ENCODE data around the gene TAF4.
"Not testable (repeated sequence)": the region's sequence is repeated elsewhere in the genome, so short reads cannot be mapped to it uniquely, and the experiment has no call there.

TAF4 gene

DNA sequence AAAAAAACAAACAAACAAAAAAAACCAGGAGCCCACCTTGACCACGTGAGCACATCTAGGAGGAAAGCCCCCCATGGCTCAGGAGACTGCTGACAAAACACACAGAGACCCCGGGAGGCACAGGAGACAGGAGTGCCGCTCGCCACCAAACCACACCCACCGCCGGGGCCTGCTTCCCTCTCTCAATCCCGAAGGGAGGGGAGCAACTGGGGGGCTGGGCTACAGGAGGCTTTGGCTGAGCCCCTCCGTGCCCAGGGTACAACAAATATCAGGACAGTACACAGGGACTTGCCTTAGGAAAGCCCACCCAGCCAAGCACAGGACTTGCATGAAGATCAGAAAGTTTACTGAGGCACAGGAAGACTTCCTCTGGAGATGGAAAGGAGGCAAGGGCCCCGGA is 102.5 kb downstream of the TAF4 start:
- no peak for DNase-seq

DNA sequence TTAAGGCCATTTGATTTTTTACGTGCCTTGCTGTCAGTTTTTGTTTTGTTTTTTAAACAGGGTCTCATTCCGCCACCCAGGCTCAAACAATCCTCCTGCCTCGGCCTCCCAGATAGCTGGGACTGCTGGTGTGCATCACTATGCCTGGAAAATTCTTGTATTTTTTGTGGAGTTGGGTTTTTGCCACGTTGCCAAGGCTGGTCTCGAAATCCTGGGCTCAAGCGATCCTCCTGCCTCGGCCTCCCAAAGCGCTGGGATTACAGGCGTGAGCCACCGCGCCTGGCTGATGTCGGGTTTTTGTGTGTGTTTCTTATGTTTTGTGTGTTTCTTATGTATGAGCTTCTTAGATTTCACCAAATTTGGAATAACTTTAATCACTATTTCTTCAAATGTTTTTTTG is 104.8 kb downstream of the TAF4 start:
- no peak for DNase-seq

- no peak for DNase-seq
Measured at GRCh38 chr20:61958773-61959700, 106.6 kb downstream of the TAF4 start.

DNA sequence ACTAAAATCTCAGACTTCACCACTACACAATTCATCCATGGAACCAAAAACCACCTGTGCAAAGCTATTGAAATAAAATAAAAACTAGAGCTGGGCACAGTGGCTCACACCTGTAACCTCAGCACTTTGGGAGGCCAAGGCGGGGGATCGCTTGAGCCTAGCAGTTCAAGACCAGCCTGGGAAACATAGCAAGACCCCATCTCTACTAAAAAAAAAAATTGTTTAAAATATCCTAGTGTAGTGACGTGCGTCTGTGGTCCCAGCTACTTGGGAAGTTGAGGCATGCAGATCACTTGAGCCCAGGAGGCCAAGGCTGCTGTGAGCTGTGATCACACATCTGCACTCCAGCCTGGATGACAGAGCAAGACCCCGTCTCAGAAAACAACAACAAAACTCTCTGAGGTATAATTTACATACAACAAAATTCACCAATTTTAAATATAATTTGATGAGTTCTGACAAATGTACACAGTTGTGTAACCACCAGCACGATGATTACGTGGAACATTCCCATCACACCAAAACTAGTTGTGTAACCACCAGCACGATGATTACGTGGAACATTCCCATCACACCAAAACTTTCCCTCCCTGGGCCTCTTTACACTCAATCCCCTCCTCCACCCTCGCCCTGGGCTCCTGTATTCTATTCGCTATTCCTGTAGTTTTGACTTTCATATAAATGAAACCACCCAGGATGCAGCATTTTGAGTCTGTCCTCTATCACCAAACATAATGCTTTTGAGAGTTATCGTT is 107.5 kb downstream of the TAF4 start:
- DNase-seq, result no peak

DNA sequence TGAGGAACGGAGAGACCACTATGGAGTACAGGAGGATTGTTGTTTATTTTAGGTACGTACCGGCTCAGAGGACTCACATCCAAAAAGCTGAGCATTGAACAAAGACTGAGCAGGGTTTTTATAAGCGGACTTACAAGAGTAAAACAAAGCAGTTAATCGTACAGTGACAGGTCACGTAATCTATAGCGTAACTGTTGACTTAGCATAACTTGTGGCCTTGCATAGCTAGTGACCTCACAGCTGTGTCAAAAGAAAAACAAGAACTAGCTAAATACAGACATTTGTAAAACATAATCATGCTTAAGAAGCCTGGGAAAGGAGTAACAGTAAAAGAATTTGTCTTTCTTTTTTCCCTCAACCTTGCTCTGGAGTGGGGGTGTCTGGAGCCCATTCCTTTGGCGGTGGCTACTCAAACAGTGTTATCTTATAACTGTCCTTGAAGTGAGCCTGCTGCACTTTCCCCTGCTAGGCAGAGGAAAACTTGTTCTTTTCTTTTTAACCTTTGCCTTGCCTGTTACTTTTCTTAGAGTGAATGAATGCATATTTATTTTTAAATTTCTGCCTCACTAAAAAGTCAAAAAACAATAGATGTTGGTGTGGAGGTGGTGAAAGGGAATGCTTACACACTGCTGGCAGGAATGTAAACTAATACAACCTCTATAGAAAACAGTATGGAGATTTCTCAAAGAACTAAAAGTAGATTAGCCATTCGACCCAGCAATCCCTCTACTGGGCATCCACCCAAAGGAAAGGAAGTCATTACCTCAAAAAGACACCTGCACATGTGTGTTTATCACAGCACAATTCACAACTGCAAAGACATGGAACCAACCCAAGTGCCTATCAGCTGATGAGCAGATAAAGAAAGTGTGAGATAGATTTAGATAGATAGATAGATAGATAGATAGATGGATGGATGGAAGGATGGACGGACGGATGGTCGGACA is 109.0 kb downstream of the TAF4 start:
- DNase-seq, result no peak

- DNase-seq, result no peak
Measured at GRCh38 chr20:61955668-61956395, 109.8 kb downstream of the TAF4 start.

DNA sequence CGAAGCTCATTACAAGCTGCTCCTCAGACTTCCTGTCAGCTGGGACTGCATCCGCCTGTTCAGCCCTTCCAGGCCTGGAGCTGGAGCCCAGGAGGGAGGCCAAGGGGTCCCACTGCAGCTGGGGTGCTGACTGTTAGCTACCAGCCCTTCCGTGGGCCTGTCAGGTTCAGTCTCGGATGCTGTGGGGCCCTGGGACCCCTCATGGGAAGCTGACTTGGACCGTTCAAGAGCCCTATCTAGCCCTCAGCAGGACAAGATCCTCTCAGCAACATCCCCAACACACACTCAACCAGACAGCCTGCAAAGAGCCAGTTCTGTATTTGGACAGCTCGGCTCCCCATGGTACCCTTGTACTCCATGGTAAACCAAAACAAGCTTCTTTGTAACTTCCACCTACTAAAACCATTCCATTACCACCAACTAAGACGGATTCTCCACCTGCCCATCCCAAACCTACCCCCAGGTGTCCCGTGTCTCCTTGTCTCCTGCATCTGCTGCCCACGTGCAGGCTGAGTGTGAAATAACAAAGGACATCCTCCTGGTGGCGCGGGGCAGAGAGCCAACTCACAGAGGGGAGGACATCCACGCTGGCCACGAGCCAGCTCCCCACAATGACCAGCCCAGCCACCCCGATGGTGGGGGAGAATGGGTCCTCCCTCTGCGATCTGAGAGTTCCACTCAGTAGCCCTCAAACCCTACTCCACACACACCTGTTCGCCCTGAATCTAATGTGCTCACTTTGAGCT is 111.2 kb downstream of the TAF4 start:
- no peak for DNase-seq

- no peak for DNase-seq
Measured at GRCh38 chr20:61953037-61954021, 112.4 kb downstream of the TAF4 start.

DNA sequence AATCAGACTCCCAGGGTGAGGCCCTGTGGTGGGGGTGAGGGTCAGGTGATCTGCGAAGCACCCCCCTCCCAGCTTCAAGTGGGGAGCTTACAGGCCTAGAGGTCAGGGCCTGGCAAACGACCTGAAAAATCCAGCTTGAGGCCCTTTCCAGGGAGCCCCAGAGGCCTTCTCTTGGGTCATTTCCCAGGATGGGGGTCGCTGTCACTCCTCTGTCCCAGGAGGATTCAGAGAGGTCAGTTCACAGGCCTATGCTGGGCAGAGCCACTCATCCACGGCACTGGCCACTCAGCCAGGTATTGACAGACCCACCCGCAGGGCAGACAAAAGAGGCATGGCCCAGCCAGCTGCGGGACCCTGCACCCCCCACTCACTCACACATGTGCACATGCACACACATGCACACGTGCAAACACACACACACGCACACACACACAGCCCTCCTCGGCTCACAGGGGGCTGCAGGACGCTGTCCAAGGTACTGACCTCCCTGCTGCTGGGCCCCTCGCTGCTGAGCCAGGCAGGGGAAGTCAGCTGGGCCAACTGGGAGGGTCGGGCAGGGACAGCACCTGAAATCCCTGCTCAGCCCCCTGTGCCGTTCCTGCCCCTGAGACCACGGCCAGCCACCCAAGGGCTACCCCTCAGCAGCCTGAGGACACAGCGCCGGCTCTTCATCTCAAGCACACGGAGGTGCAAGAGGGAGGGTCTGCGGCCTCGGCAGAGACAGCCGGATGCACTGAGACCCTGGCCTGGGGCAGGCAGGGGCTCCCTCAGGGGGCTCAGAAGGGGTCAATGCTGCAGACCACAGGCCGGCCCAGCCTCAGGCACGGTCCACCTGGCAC is 113.8 kb downstream of the TAF4 start:
- DNase-seq, result no peak

DNA sequence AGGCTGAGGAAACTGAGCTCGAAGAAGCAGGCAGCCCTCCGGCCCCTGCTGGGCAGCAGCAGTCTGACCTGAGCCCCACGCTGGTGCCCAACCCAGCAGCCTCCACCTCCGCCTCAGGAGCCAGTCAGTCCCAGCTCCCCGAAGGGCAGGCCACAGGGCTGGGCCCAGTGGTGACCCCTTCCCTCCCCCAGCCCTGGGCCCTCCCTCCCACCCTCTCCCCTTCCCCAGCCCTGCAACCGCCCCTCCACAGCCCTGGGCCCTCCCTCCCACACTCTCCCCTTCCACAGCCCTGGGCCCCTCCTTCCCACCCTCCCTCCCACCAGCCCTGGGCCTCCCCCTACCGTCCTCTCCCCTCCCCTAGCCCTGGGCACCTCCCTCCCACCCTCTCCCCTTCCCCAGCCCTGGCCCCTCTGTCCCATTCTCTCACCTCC is 115.0 kb downstream of the TAF4 start:
- no peak for DNase-seq

DNA sequence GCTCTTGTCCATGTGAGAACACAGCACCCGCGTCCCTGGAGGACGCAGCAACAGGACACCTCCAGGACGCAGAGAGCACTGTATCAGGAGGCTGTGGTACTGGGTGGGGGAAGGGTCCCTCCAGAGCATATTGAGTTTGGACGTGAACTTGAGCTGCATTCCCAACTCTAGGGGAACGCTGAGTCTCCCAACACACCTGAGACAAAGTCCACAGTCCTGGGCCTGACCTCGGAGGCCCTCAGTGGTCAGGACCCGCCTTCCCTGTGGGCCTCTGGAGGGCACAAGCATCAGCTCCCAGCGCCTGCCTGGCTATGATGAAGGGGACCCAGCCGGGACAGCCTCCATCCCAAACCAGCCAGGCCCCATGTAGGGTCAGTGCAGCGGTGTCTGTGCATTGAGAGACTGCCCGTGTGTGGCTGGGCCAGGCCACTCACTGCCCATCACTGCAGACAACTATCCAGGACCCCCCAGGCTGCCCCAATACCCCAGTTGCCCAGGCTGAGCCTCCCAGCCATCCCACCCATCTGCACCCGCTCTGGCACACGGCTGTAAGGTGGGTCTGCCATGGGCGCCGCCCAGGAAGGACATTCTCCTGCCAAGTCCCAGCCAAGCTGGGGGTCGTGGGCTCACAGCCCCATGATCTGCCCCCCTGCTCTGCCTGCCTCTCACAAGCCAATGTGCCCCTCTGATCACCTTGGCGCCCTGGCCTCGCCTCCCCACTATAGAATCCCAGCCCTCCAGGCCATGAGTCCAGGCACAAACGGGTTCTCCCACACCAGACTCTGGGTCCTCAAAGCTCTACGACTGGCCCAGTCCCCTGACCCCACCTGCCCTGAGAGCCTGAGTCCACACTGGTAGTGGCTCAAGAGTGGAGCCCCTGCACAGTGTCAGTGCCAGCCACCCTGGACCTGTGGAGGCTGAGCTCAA is 115.7 kb downstream of the TAF4 start:
- no peak for DNase-seq

DNA sequence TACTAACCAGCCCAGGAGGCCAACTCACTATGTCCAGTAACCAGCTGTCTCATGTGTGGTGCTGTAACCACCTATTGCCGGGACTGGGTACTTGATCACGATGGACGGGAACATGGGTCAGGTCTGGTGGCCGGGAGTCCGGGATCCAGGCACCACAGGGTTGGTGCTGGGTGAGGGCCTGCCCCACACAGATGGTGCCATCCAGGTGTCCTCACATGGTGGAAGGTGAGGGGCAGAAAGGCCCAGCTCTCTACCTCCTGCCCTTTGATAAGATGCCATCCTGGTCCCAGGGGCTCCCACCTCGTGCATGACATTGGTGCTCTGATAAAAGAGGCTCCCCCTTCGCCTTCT is 116.3 kb downstream of the TAF4 start:
- DNase-seq, result no peak

- DNase-seq, result no peak
Measured at GRCh38 chr20:61948586-61949362, 116.9 kb downstream of the TAF4 start.

DNA sequence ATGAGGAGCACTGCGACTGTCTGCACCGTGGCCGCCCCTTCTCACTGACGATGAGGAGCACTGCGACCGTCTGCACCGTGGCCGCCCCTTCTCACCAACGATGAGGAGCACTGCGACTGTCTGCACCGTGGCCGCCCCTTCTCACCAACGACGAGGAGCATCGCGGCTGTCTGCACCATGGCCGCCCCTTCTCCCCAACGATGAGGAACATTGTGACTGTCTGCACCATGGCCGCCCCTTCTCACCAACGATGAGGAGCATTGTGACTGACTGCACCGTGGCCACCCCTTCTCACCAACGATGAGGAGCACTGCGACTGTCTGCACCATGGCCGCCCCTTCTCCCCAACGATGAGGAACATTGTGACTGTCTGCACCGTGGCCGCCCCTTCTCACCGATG is 117.6 kb downstream of the TAF4 start:
- DNase-seq, result not testable (repeated sequence)

- DNase-seq, result not testable (repeated sequence)
Measured at GRCh38 chr20:61945495-61945894, 120.2 kb downstream of the TAF4 start.

- DNase-seq, result not testable (repeated sequence)
Measured at GRCh38 chr20:61944967-61945366, 120.7 kb downstream of the TAF4 start.

DNA sequence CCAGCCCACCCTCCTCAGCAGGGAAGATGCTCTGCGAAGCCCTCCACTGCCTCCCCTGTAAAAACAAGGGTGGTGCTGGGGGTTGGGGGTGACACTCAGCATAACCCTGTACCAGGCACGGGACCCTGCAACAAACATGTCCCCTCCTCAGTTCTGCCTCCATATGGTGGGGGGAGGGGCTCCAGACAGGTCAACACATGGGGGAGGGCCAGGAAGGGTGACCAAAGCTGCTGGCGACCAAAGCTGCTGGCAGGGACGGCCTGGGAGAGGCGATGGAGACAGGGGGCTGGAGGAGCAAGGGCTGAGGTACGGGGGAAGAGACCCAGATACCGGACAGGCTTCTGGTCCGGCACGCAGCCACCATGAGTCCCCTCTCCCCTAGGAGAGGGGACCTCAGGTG is 123.2 kb downstream of the TAF4 start:
- DNase-seq, result no peak
